Neural cell (in vitro differentiated cells): ENCODE measurements around the gene MAP2. TPM values are rescaled to one million over a fixed set of nuclear protein-coding genes. Genes with fewer than 3 reads are reported as not detected.

Source experiments
- H2AFZ ChIP-seq: fragments of 200-600, 300-800 bp; sonication (generic), shearing (Covaris generic); 2 replicates; pipeline ENCODE4 v1.6.0; 2014; ENCODE audit warnings: low read depth, mild to moderate bottlenecking, antibody characterized with exemption, low read length, moderate library complexity
- H3F3A ChIP-seq: fragments of 200-600 bp; shearing (Covaris generic); 2 replicates; pipeline ENCODE4 v1.6.1; 2016; ENCODE audit warnings: mild to moderate bottlenecking, moderate library complexity, mixed read lengths, antibody characterized with exemption, low read length; ENCODE audit not compliant: insufficient read depth, poor library complexity, severe bottlenecking
- H3K27ac ChIP-seq: fragments of 200-600, 300-800 bp; sonication (generic), shearing (Covaris generic); 2 replicates; pipeline ENCODE4 v1.5.1; 2014; ENCODE audit warnings: mild to moderate bottlenecking, low read length, moderate library complexity
- H3K27me3 ChIP-seq: fragments of 300-800, 200-600 bp; sonication (generic), shearing (Covaris generic); 2 replicates; pipeline ENCODE4 v1.6.0; 2014; ENCODE audit warnings: mild to moderate bottlenecking, low read depth, low read length, moderate library complexity; ENCODE audit not compliant: insufficient read depth
- H3K36me3 ChIP-seq: fragments of 300-800, 200-600 bp; sonication (generic), shearing (Covaris generic); 2 replicates; pipeline ENCODE4 v1.5.1; 2014; ENCODE audit warnings: mild to moderate bottlenecking, antibody characterized with exemption, low read length, moderate library complexity; ENCODE audit not compliant: insufficient read depth
- H3K4me2 ChIP-seq: fragments of 300-800, 200-600 bp; sonication (generic), shearing (Covaris generic); 2 replicates; pipeline ENCODE4 v1.6.0; 2014; ENCODE audit warnings: mild to moderate bottlenecking, low read length
- H3K4me3 ChIP-seq: fragments of 300-800, 200-600 bp; sonication (generic), shearing (Covaris generic); 2 replicates; pipeline ENCODE4 v1.5.1; 2014; ENCODE audit warnings: mild to moderate bottlenecking, low read length, moderate library complexity
- H3K79me2 ChIP-seq: fragments of 200-600 bp; shearing (Covaris generic); replicated peaks from 2 replicates; pipeline ENCODE4 v1.6.0; 2014; ENCODE audit warnings: mild to moderate bottlenecking, low read length, moderate library complexity; ENCODE audit not compliant: insufficient read depth
- H3K9ac ChIP-seq: fragments of 300-800, 200-600 bp; sonication (generic), shearing (Covaris generic); 2 replicates; pipeline ENCODE4 v1.6.1; 2016; ENCODE audit warnings: mild to moderate bottlenecking, low read length, mixed read lengths
- H3K9me2 ChIP-seq: fragments of 200-600 bp; shearing (Covaris generic); 2 replicates; pipeline ENCODE4 v1.6.1; 2016; ENCODE audit warnings: mild to moderate bottlenecking, low read length, mixed read lengths; ENCODE audit not compliant: insufficient read depth
- H3K9me3 ChIP-seq: fragments of 200-600, 300-800 bp; sonication (generic), shearing (Covaris generic); 2 replicates; pipeline ENCODE4 v1.6.1; 2016; ENCODE audit warnings: mild to moderate bottlenecking, mixed run types, low read length, moderate library complexity, mixed read lengths
- H4K20me1 ChIP-seq: fragments of 200-600 bp; shearing (Covaris generic); 2 replicates; pipeline ENCODE4 v1.6.1; 2016; ENCODE audit warnings: mild to moderate bottlenecking, mixed run types; ENCODE audit not compliant: insufficient read depth
- EP300 ChIP-seq: fragments of 450-650 bp; conservative IDR thresholded peaks from 2 replicates; pipeline ENCODE4 v1.6.1; 2014; ENCODE audit warnings: antibody characterized with exemption, mild to moderate bottlenecking, moderate library complexity; ENCODE audit not compliant: poor library complexity, severe bottlenecking
- EZH2 ChIP-seq: fragments of 200-600, 300-800 bp; shearing (Covaris generic), sonication (generic); IDR thresholded peaks from 2 replicates; pipeline ENCODE4 v1.6.1; 2014; ENCODE audit warnings: antibody characterized with exemption, low read length, borderline replicate concordance, mild to moderate bottlenecking; ENCODE audit not compliant: insufficient read depth, poor library complexity, severe bottlenecking
- MXI1 ChIP-seq: fragments of 450-650 bp; conservative IDR thresholded peaks from 2 replicates; pipeline ENCODE4 v1.6.1; 2014; ENCODE audit warnings: antibody characterized with exemption, mild to moderate bottlenecking; ENCODE audit not compliant: poor library complexity, severe bottlenecking
- POLR2AphosphoS5 ChIP-seq: IDR thresholded peaks from 2 replicates; pipeline ENCODE4 v1.6.1; 2012
- RAD21 ChIP-seq: fragments of 450-650 bp; conservative IDR thresholded peaks from 2 replicates; pipeline ENCODE4 v1.6.1; 2014; ENCODE audit warnings: antibody characterized with exemption, mild to moderate bottlenecking, moderate library complexity
- SMC3 ChIP-seq: fragments of 450-650 bp; conservative IDR thresholded peaks from 2 replicates; pipeline ENCODE4 v1.6.1; 2014; ENCODE audit warnings: antibody characterized with exemption, mild to moderate bottlenecking, moderate library complexity; ENCODE audit not compliant: poor library complexity
- TAF1 ChIP-seq: IDR thresholded peaks from 2 replicates; pipeline ENCODE4 v1.6.1; 2012; ENCODE audit warnings: low read depth
- polyA plus RNA-seq: library from polyadenylated mRNA; depleted of rRNA; stranded (reverse); fragments of >200 nt; gene quantifications from 2 replicates; pipeline ENCODE4 v1.2.3, GENCODE V29; 2014
- TF ChIP-seq, protein P1 (sequence below): fragments of 450-650 bp; IDR thresholded peaks from 2 replicates; pipeline ENCODE4 v1.5.1; 2014; ENCODE audit warnings: antibody characterized with exemption, mild to moderate bottlenecking, moderate library complexity; ENCODE audit not compliant: poor library complexity, severe bottlenecking
- TF ChIP-seq, protein P2 (sequence below): IDR thresholded peaks from 2 replicates; pipeline ENCODE4 v1.6.1; 2012; ENCODE audit warnings: borderline replicate concordance

MAP2 gene
- polyA plus RNA-seq, 1 donor from 2014 or later, result 450 TPM

DNA sequence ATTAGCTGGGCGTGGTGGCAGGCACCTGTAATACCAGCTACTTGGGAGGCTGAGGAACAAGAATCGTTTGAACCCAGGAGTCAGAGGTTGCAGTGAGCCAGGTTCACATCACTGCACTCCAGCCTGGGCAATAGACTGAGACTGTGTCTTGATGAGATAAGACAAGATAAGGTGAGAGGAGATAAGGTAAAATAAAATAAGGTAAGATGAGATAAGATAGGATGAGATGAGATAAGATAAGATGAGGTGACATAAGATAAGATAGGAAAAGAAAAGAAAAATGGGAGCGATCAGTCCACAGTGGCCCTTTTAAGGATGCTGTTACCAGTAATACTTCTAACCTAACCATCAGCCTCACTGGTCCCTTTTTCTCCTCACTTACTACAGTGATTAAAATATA lies 213.4 kb downstream of the MAP2 start:
- no peak overlapping the region for H3K27ac ChIP-seq
- peaks cover 19% of the 10 kb centered on the region for H4K20me1 ChIP-seq
- H3K9me2 ChIP-seq, result no peaks in the 10 kb centered on the region
- H3K27me3 ChIP-seq, result no peaks in the 10 kb centered on the region
- peaks cover 6% of the 10 kb centered on the region for H3K36me3 ChIP-seq
- peaks cover 9% of the 10 kb centered on the region for H3F3A ChIP-seq
- H3K9me3 ChIP-seq, result no peaks in the 10 kb centered on the region
- H3K9ac ChIP-seq, result no peak overlapping the region
- H3K4me2 ChIP-seq, result no peak overlapping the region
- H3K4me3 ChIP-seq, result no peak overlapping the region
- no peak overlapping the region for H2AFZ ChIP-seq
- TF ChIP-seq RAD21 (no peak), EP300 (no peak), POLR2AphosphoS5 (no peak), MXI1 (no peak), TAF1 (no peak), SMC3 (no peak), EZH2 (no peak)
- TF ChIP-seq, protein P1, sequence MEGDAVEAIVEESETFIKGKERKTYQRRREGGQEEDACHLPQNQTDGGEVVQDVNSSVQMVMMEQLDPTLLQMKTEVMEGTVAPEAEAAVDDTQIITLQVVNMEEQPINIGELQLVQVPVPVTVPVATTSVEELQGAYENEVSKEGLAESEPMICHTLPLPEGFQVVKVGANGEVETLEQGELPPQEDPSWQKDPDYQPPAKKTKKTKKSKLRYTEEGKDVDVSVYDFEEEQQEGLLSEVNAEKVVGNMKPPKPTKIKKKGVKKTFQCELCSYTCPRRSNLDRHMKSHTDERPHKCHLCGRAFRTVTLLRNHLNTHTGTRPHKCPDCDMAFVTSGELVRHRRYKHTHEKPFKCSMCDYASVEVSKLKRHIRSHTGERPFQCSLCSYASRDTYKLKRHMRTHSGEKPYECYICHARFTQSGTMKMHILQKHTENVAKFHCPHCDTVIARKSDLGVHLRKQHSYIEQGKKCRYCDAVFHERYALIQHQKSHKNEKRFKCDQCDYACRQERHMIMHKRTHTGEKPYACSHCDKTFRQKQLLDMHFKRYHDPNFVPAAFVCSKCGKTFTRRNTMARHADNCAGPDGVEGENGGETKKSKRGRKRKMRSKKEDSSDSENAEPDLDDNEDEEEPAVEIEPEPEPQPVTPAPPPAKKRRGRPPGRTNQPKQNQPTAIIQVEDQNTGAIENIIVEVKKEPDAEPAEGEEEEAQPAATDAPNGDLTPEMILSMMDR, result no peak
- TF ChIP-seq, protein P2, sequence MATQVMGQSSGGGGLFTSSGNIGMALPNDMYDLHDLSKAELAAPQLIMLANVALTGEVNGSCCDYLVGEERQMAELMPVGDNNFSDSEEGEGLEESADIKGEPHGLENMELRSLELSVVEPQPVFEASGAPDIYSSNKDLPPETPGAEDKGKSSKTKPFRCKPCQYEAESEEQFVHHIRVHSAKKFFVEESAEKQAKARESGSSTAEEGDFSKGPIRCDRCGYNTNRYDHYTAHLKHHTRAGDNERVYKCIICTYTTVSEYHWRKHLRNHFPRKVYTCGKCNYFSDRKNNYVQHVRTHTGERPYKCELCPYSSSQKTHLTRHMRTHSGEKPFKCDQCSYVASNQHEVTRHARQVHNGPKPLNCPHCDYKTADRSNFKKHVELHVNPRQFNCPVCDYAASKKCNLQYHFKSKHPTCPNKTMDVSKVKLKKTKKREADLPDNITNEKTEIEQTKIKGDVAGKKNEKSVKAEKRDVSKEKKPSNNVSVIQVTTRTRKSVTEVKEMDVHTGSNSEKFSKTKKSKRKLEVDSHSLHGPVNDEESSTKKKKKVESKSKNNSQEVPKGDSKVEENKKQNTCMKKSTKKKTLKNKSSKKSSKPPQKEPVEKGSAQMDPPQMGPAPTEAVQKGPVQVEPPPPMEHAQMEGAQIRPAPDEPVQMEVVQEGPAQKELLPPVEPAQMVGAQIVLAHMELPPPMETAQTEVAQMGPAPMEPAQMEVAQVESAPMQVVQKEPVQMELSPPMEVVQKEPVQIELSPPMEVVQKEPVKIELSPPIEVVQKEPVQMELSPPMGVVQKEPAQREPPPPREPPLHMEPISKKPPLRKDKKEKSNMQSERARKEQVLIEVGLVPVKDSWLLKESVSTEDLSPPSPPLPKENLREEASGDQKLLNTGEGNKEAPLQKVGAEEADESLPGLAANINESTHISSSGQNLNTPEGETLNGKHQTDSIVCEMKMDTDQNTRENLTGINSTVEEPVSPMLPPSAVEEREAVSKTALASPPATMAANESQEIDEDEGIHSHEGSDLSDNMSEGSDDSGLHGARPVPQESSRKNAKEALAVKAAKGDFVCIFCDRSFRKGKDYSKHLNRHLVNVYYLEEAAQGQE, result no peak
- H3K79me2 ChIP-seq, result peaks cover 41% of the 10 kb centered on the region

DNA sequence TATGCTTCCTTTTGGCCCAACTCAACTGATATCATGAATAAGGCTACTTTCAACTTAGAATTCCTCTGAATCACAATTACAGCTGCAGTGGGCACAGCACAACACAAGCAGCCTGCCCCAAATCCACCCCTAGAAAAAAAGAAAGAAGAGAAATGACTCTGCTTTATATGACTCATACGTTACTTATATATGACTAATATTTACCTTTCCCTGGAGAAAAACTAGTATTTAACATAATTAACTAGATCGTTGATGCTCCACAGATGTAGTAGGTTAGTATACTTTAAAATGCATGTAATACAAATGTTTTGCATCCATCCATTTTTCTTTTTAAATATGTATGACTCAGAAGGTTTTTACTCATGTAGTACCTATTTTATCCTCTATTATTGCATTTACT lies 214.5 kb downstream of the MAP2 start:
- Histone ChIP-seq H3K4me3 (no peak overlapping the region), H3K27ac (no peak overlapping the region), H3K27me3 (no peaks in the 10 kb centered on the region), H3K9ac (no peak overlapping the region), H3K4me2 (no peak overlapping the region), H4K20me1 (peaks cover 19% of the 10 kb centered on the region), H3K9me2 (no peaks in the 10 kb centered on the region), H3F3A (peaks cover 9% of the 10 kb centered on the region), H2AFZ (no peak overlapping the region), H3K79me2 (peaks cover 41% of the 10 kb centered on the region), H3K36me3 (peaks cover 6% of the 10 kb centered on the region), H3K9me3 (no peaks in the 10 kb centered on the region)
- no peak for TF ChIP-seq TAF1
- TF ChIP-seq, protein P2, result no peak
